ENCODE results near the gene ATP8B1. TPM values are rescaled to one million over a fixed set of nuclear protein-coding genes. Genes with fewer than 3 reads are reported as not detected.
A peak's percentile ranks its signal among the peaks of the same experiment; 100 is the strongest.

Gene ATP8B1
- polyA plus RNA-seq, 3 donors: 0.02 to 0.11 (median 0.03) TPM

- Histone ChIP-seq H3K79me2 (ENCODE audit: insufficient read depth, low read length) (peaks cover 58% of the 10 kb centered on the region), H3K27ac (ENCODE audit: low read depth in 1 of 2, low read length in 2 of 2) (no peak overlapping the region), H3K4me2 (replicated peaks; ENCODE audit: extremely low read depth, low read length, poor library complexity, severe bottlenecking) (no peak overlapping the region), H3K9me3 (replicated peaks in 1 of 2; ENCODE audit: control insufficient read depth in 1 of 2, insufficient read depth in 1 of 2, low read length in 2 of 2) (peaks cover 0 to 7% of the 10 kb centered on the region in 2 donors), H3K4me3 (replicated peaks in 1 of 3; ENCODE audit: low read depth in 2 of 3, low read length in 3 of 3) (no peak overlapping the region), H3K36me3 (replicated peaks in 1 of 2; ENCODE audit: control insufficient read depth in 1 of 2, insufficient read depth in 2 of 2, low read length in 2 of 2) (no peaks in the 10 kb centered on the region), H4K20me1 (ENCODE audit: insufficient read depth, low read length) (no peaks in the 10 kb centered on the region), H3K27me3 (ENCODE audit: control insufficient read depth in 2 of 2, insufficient read depth in 2 of 2, low read length in 2 of 2) (no peaks in the 10 kb centered on the region), H3K4me1 (ENCODE audit: control insufficient read depth in 1 of 2, insufficient read depth in 2 of 2, low read length in 2 of 2) (peaks cover 32 to 36% of the 10 kb centered on the region in 2 donors), H2AFZ (ENCODE audit: insufficient read depth, low read depth, low read length, poor library complexity, severe bottlenecking) (no peak overlapping the region), H3K9ac (ENCODE audit: insufficient read depth, low read length, poor library complexity, severe bottlenecking) (no peak overlapping the region)
- H3K4me1 Mint-ChIP-seq: peaks cover 37% of the 10 kb centered on the region
- no peak for DNase-seq
- TF ChIP-seq CTCF (IDR thresholded peaks at IDR 0.05): no peak
- 93% methylated on average over 3 of the region's 5 CpGs for WGBS (ENCODE audit: insufficient coverage)
- intact Hi-C loops (cut with micrococcal nuclease): loop anchor here in 1 of 2 donors (10.0 kb wide), 1 partner anchor 65 kb away; no protein-coding TSS in a partner anchor
- no peak overlapping the region for H3K4me3 Mint-ChIP-seq
- peaks cover 0 to 7% of the 10 kb centered on the region in 2 donors for H3K36me3 Mint-ChIP-seq
- H3K9me3 Mint-ChIP-seq: peaks cover 4 to 17% (median 5%) of the 10 kb centered on the region in 7 donors
- H3K27me3 Mint-ChIP-seq (ENCODE audit: low read depth in 3 of 3): peaks cover 0 to 1% (median 1%) of the 10 kb centered on the region in 3 donors
- H3K27ac Mint-ChIP-seq: peak overlapping the region in 1 of 7 donors; percentile 60
Measured at GRCh38 chr18:57670046-57670445, 133.1 kb downstream of the ATP8B1 start.

GRCh38 chr18:57668021-57668420 is 135.1 kb downstream of the ATP8B1 start:
- no peak overlapping the region for H3K4me3 ChIP-seq (replicated peaks in 1 of 3; ENCODE audit: low read depth in 2 of 3, low read length in 3 of 3)
- no peak overlapping the region for H3K9ac ChIP-seq (ENCODE audit: insufficient read depth, low read length, poor library complexity, severe bottlenecking)
- H3K79me2 ChIP-seq (ENCODE audit: insufficient read depth, low read length): peaks cover 78% of the 10 kb centered on the region
- peaks cover 0 to 1% (median under 1%) of the 10 kb centered on the region in 3 donors for H3K27me3 Mint-ChIP-seq (ENCODE audit: low read depth in 3 of 3)
- peaks cover 3 to 14% (median 4%) of the 10 kb centered on the region in 7 donors for H3K9me3 Mint-ChIP-seq
- H3K4me1 Mint-ChIP-seq: peaks cover 53% of the 10 kb centered on the region
- no peaks in the 10 kb centered on the region for H3K36me3 ChIP-seq (replicated peaks in 1 of 2; ENCODE audit: control insufficient read depth in 1 of 2, insufficient read depth in 2 of 2, low read length in 2 of 2)
- peaks cover 0 to 4% of the 10 kb centered on the region in 2 donors for H3K9me3 ChIP-seq (replicated peaks in 1 of 2; ENCODE audit: control insufficient read depth in 1 of 2, insufficient read depth in 1 of 2, low read length in 2 of 2)
- intact Hi-C loops (cut with micrococcal nuclease): loop anchor here (2.0 to 10.0 kb wide), 2 partner anchors 37 to 77 kb away; no protein-coding TSS in a partner anchor
- 93% methylated on average over 3 of the region's 4 CpGs for WGBS (ENCODE audit: insufficient coverage)
- no peak overlapping the region for H3K4me3 Mint-ChIP-seq
- H4K20me1 ChIP-seq (ENCODE audit: insufficient read depth, low read length): no peaks in the 10 kb centered on the region
- H3K27me3 ChIP-seq (ENCODE audit: control insufficient read depth in 2 of 2, insufficient read depth in 2 of 2, low read length in 2 of 2): no peaks in the 10 kb centered on the region
- peaks cover 52% of the 10 kb centered on the region in 2 donors for H3K4me1 ChIP-seq (ENCODE audit: control insufficient read depth in 1 of 2, insufficient read depth in 2 of 2, low read length in 2 of 2)
- DNase-seq: no peak
- no peak for TF ChIP-seq CTCF (IDR thresholded peaks at IDR 0.05)
- no peak overlapping the region for H3K4me2 ChIP-seq (replicated peaks; ENCODE audit: extremely low read depth, low read length, poor library complexity, severe bottlenecking)
- H3K36me3 Mint-ChIP-seq: peaks cover 0 to 5% of the 10 kb centered on the region in 2 donors
- no peak overlapping the region for H2AFZ ChIP-seq (ENCODE audit: insufficient read depth, low read depth, low read length, poor library complexity, severe bottlenecking)
- H3K27ac ChIP-seq (ENCODE audit: low read depth in 1 of 2, low read length in 2 of 2): peak overlapping the region in 1 of 2 donors; percentile 83
- peak overlapping the region; percentile 77 to 98 (median 95) for H3K27ac Mint-ChIP-seq

Measured in CD14-positive monocyte (primary cell).